ENCODE results near the gene SLC2A6.

DNA sequence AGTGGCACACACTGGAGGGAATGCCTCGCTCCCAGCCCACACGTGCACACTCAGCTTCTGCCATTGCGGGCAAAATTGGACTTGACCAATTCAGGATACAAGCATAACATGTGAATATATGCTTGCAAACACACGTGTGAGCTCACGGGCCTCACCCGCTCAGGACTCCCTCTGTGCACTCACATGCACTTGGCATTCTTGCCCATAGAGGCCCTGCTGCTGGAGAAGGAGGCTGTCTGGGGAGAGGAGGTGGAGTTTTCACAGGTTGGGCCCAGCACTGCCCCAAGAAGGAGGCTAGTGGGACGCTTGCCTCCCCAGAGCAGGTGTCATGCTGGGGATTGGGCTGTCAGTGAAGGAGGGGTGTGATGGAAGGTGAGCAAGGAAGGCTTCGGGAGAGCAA lies 44.2 kb upstream of the SLC2A6 start:
- TF ChIP-seq CTCF (conservative IDR thresholded peaks at IDR 0.05; ENCODE audit: low read depth, low read length) (no peak), EZH2 (IDR thresholded peaks at IDR 0.05; ENCODE audit: low read length, unreplicated experiment) (no peak)

All from PC-3 (cell line).